Activated CD4-positive, CD25-positive, alpha-beta regulatory T cell treated with anti-CD3 and anti-CD28 coated beads, Interleukin-2, amount 50 U/mL, for 72 hours (primary cell): Measurements from ENCODE around the gene VWA2.

Source experiments
- DNase-seq: peaks from one replicate; pipeline ENCODE4 v3.0.0; 2021

Gene VWA2

GRCh38 chr10:114250236-114250635 lies 11.2 kb downstream of the VWA2 start:
- DNase-seq, result no peak

GRCh38 chr10:114250716-114251115 lies 11.7 kb downstream of the VWA2 start:
- no peak for DNase-seq

- DNase-seq, result no peak
Observed at GRCh38 chr10:114252092-114252491, 13.0 kb downstream of the VWA2 start.

- DNase-seq, result no peak
Observed at GRCh38 chr10:114252883-114253282, 13.8 kb downstream of the VWA2 start.

GRCh38 chr10:114255227-114255626 lies 16.2 kb downstream of the VWA2 start:
- no peak for DNase-seq

GRCh38 chr10:114256008-114256765 lies 17.1 kb downstream of the VWA2 start:
- no peak for DNase-seq

GRCh38 chr10:114256822-114257221 lies 17.8 kb downstream of the VWA2 start:
- no peak for DNase-seq

- DNase-seq, result no peak
Observed at GRCh38 chr10:114257498-114257897, 18.4 kb downstream of the VWA2 start.

GRCh38 chr10:114258274-114258840 lies 19.3 kb downstream of the VWA2 start:
- DNase-seq, result no peak

- DNase-seq, result no peak
Observed at GRCh38 chr10:114259824-114260223, 20.8 kb downstream of the VWA2 start.

- DNase-seq, result no peak
Observed at GRCh38 chr10:114260366-114260765, 21.3 kb downstream of the VWA2 start.

GRCh38 chr10:114261076-114261475 lies 22.0 kb downstream of the VWA2 start:
- DNase-seq, result no peak

- no peak for DNase-seq
Observed at GRCh38 chr10:114262496-114262895, 23.4 kb downstream of the VWA2 start.

GRCh38 chr10:114265392-114266053 lies 26.5 kb downstream of the VWA2 start:
- no peak for DNase-seq

GRCh38 chr10:114266521-114266920 lies 27.5 kb downstream of the VWA2 start:
- DNase-seq, result no peak

- DNase-seq, result no peak
Observed at GRCh38 chr10:114271075-114271778, 32.2 kb downstream of the VWA2 start.

GRCh38 chr10:114271779-114272167 lies 32.7 kb downstream of the VWA2 start:
- DNase-seq, result no peak

- DNase-seq, result no peak
Observed at GRCh38 chr10:114272696-114273095, 33.6 kb downstream of the VWA2 start.

GRCh38 chr10:114273910-114274309 lies 34.9 kb downstream of the VWA2 start:
- no peak for DNase-seq

GRCh38 chr10:114274616-114275453 lies 35.8 kb downstream of the VWA2 start:
- DNase-seq, result no peak

- DNase-seq, result no peak
Observed at GRCh38 chr10:114276066-114276465, 37.0 kb downstream of the VWA2 start.

GRCh38 chr10:114276671-114277070 lies 37.6 kb downstream of the VWA2 start:
- no peak for DNase-seq
